Vagina (tissue), 2 donors: ENCODE measurements around the gene ABCA8.

Experiments
- CTCF ChIP-seq, 3 experiments: fragments of 450-650 bp in 2 of 3; fragments of 200-600 bp in 1 of 3; sonication (generic) in 1 of 3; IDR thresholded peaks; one replicate each; pipeline ENCODE4 v1.5.1; 2017 to 2019; ENCODE audit warnings: antibody characterized with exemption in 3 of 3, mild to moderate bottlenecking in 2 of 3, moderate library complexity in 2 of 3
- POLR2A ChIP-seq, 2 donors: fragments of 450-650 bp; IDR thresholded peaks; one replicate each; pipeline ENCODE4 v1.6.1; 2017; ENCODE audit warnings: antibody characterized with exemption in 2 of 2, mild to moderate bottlenecking in 2 of 2, moderate library complexity in 2 of 2

GRCh38 chr17:68908045-68908444 lies 47.1 kb downstream of the ABCA8 start:
- TF ChIP-seq CTCF (IDR thresholded peaks at IDR 0.05) (no peak), POLR2A (IDR thresholded peaks at IDR 0.05) (no peak)
